Bronchial epithelial cell (primary cell): Measurements from ENCODE around the gene UTP25. TPM values are rescaled to one million over a fixed set of nuclear protein-coding genes. Genes with fewer than 3 reads are reported as not detected.
"Not testable (repeated sequence)": the region's sequence is repeated elsewhere in the genome, so short reads cannot be mapped to it uniquely, and the experiment has no call there.

ENCODE experiments used
- DNase-seq: peaks from one replicate; pipeline ENCODE4 v3.0.0-alpha.2; 2010; ENCODE audit warnings: low read depth
- FAIRE-seq: peaks from 2 replicates; lab custom pipeline; 2011; peaks lifted over from hg19 to GRCh38; lab: Jason Lieb, UNC
- H3K27me3 ChIP-seq: 2 replicates; pipeline ENCODE4 v1.5.1; 2011; ENCODE audit warnings: low read length; ENCODE audit not compliant: control insufficient read depth, insufficient read depth
- H3K36me3 ChIP-seq: 2 replicates; pipeline ENCODE4 v1.5.1; 2011; ENCODE audit warnings: low read length; ENCODE audit not compliant: control insufficient read depth, insufficient read depth
- H3K4me3 ChIP-seq: 2 replicates; pipeline ENCODE4 v1.5.1; 2011; ENCODE audit warnings: mild to moderate bottlenecking, low read depth, low read length, control low read depth
- CTCF ChIP-seq: IDR thresholded peaks from 2 replicates; pipeline ENCODE4 v1.5.1; 2011; ENCODE audit warnings: mild to moderate bottlenecking, moderate library complexity, low read length, control low read depth, inconsistent platforms; ENCODE audit not compliant: insufficient read depth, severe bottlenecking
- total RNA-seq: library from RNA; depleted of rRNA; stranded (reverse); fragments of >200 nt; gene quantifications from 2 replicates; pipeline ENCODE4 v1.2.1, GENCODE V29; 2014

UTP25 gene
- total RNA-seq, 1 donor from 2014 or later: 6.3 TPM

GRCh38 chr1:209899948-209900347, 72.2 kb downstream of the UTP25 start:
- FAIRE-seq: no peak

GRCh38 chr1:209900734-209901133, 73.0 kb downstream of the UTP25 start:
- H3K4me3 ChIP-seq: no peak overlapping the region
- FAIRE-seq (no peak), DNase-seq (peak; percentile 82)
- TF ChIP-seq CTCF: no peak
- H3K36me3 ChIP-seq: no peaks in the 10 kb centered on the region
- no peaks in the 10 kb centered on the region for H3K27me3 ChIP-seq

More at GRCh38 chr1:209899948-209900347, 72.2 kb downstream of the UTP25 start:
- TF ChIP-seq CTCF: peak; percentile 25
- Histone ChIP-seq H3K27me3 (no peaks in the 10 kb centered on the region), H3K36me3 (no peaks in the 10 kb centered on the region), H3K4me3 (no peak overlapping the region)
- no peak for DNase-seq

- DNase-seq: no peak
- FAIRE-seq: no peak
- H3K4me3 ChIP-seq: no peak overlapping the region
- no peak for TF ChIP-seq CTCF
- H3K36me3 ChIP-seq: no peaks in the 10 kb centered on the region
- no peaks in the 10 kb centered on the region for H3K27me3 ChIP-seq
These were observed 73.4 kb downstream of the UTP25 start for GRCh38 chr1:209901211-209901610.

- not testable (repeated sequence) for H3K27me3 ChIP-seq, DNase-seq, H3K36me3 ChIP-seq, H3K4me3 ChIP-seq, FAIRE-seq
These were observed 77.0 kb downstream of the UTP25 start for GRCh38 chr1:209904774-209905173.

Other genes starting within 250 kb of the UTP25 start
- not detected in 2 replicates for gene CAMK1G, start 244.3 kb upstream of the UTP25 start, total RNA-seq
- 1,162 and 3,106 TPM in 2 replicates for gene LAMB3, start 175.5 kb upstream of the UTP25 start, total RNA-seq
- 301 and 418 TPM in 2 replicates for gene G0S2, start 152.6 kb upstream of the UTP25 start, total RNA-seq
- 4.1 and 10.5 TPM in 2 replicates for gene HSD11B1, start 123.1 kb upstream of the UTP25 start, total RNA-seq
- not detected in 2 replicates for gene TRAF3IP3, start 71.9 kb upstream of the UTP25 start, total RNA-seq
- gene C1orf74, start 43.4 kb upstream of the UTP25 start, total RNA-seq: 6.8 and 11.6 TPM in 2 replicates
- gene IRF6, start 21.8 kb upstream of the UTP25 start, total RNA-seq: 175 and 226 TPM in 2 replicates
- not detected in 2 replicates for gene SYT14, start 110.2 kb downstream of the UTP25 start, total RNA-seq